Neuronal stem cell (in vitro differentiated cells): Measurements from ENCODE around the gene B4GALT6.

Experiments used
- DNase-seq: peaks from one replicate; pipeline ENCODE4 v3.0.0-alpha.2; 2013; ENCODE audit warnings: low spot score
- H2AFZ ChIP-seq: one replicate; pipeline ENCODE4 v1.6.1; 2013; ENCODE audit warnings: mild to moderate bottlenecking, low read length, inconsistent platforms
- H2AK5ac ChIP-seq: 2 replicates; pipeline ENCODE4 v1.6.1; 2013; ENCODE audit warnings: low read depth, mild to moderate bottlenecking, inconsistent platforms, low read length, moderate library complexity, mixed read lengths
- H2BK120ac ChIP-seq: 2 replicates; pipeline ENCODE4 v1.6.1; 2013; ENCODE audit warnings: low read depth, mild to moderate bottlenecking, inconsistent platforms, low read length, moderate library complexity, mixed read lengths
- H2BK12ac ChIP-seq: one replicate; pipeline ENCODE4 v1.6.1; 2013; ENCODE audit warnings: low read length, inconsistent platforms
- H2BK15ac ChIP-seq: 2 replicates; pipeline ENCODE4 v1.6.1; 2013; ENCODE audit warnings: mild to moderate bottlenecking, low read length, inconsistent platforms, mixed read lengths
- H2BK5ac ChIP-seq: one replicate; pipeline ENCODE4 v1.6.1; 2013; ENCODE audit warnings: inconsistent platforms, mild to moderate bottlenecking, low read length, moderate library complexity
- H3K14ac ChIP-seq: one replicate; pipeline ENCODE4 v1.6.1; 2013; ENCODE audit warnings: low read length, inconsistent platforms
- H3K18ac ChIP-seq: 2 replicates; pipeline ENCODE4 v1.6.1; 2013; ENCODE audit warnings: low read length, inconsistent platforms
- H3K23ac ChIP-seq: 2 replicates; pipeline ENCODE4 v1.6.1; 2013; ENCODE audit warnings: low read depth, mild to moderate bottlenecking, mixed read lengths, low read length, inconsistent platforms; ENCODE audit not compliant: poor library complexity
- H3K27ac ChIP-seq: replicated peaks from 3 replicates; pipeline ENCODE4 v1.5.1; 2013; ENCODE audit warnings: low read length, inconsistent platforms
- H3K27me3 ChIP-seq, 3 experiments: 2 replicates each; pipeline ENCODE4 v1.6.1; 2013; ENCODE audit warnings: low read length in 3 of 3, mild to moderate bottlenecking in 2 of 3, inconsistent platforms in 1 of 3, low read depth in 1 of 3, mixed read lengths in 1 of 3, moderate library complexity in 1 of 3; ENCODE audit not compliant: control insufficient read depth in 3 of 3, insufficient read depth in 3 of 3
- H3K36me3 ChIP-seq, 2 donors: replicated peaks in 1 of 2; 2 replicates each; pipeline ENCODE4 v1.6.1; 2013; ENCODE audit warnings: low read length in 2 of 2; ENCODE audit not compliant: control insufficient read depth in 2 of 2, insufficient read depth in 2 of 2
- H3K4ac ChIP-seq: 2 replicates; pipeline ENCODE4 v1.6.1; 2013; ENCODE audit warnings: inconsistent platforms, mild to moderate bottlenecking, low read length, moderate library complexity
- H3K4me1 ChIP-seq, 2 donors: 1 replicate in 1 of 2; 2 replicates in 1 of 2; pipeline ENCODE4 v1.6.1; 2013; ENCODE audit warnings: low read length in 2 of 2, low read depth in 1 of 2; ENCODE audit not compliant: control insufficient read depth in 2 of 2, insufficient read depth in 1 of 2
- H3K4me2 ChIP-seq: one replicate; pipeline ENCODE4 v1.6.1; 2013; ENCODE audit warnings: mild to moderate bottlenecking, low read length, inconsistent platforms; ENCODE audit not compliant: insufficient read depth, poor library complexity, severe bottlenecking
- H3K4me3 ChIP-seq, 2 donors: 2 replicates each; pipeline ENCODE4 v1.5.1; 2013; ENCODE audit warnings: low read length in 2 of 2, mild to moderate bottlenecking in 2 of 2, inconsistent platforms in 1 of 2, moderate library complexity in 1 of 2
- H3K79me1 ChIP-seq: one replicate; pipeline ENCODE4 v1.6.1; 2013; ENCODE audit warnings: low read depth, mild to moderate bottlenecking, inconsistent platforms, low read length, moderate library complexity
- H3K9ac ChIP-seq: one replicate; pipeline ENCODE4 v1.6.1; 2013; ENCODE audit warnings: mild to moderate bottlenecking, low read depth, low read length, inconsistent platforms; ENCODE audit not compliant: poor library complexity
- H3K9me3 ChIP-seq, 2 donors: replicated peaks in 1 of 2; 2 replicates each; pipeline versions ENCODE3 to v1.6.1; 2013; ENCODE audit warnings: low read length in 2 of 2, mild to moderate bottlenecking in 2 of 2, inconsistent platforms in 1 of 2, low read depth in 1 of 2, mixed read lengths in 1 of 2, moderate library complexity in 1 of 2; ENCODE audit not compliant: control insufficient read depth in 2 of 2, insufficient read depth in 1 of 2
- H4K8ac ChIP-seq: one replicate; pipeline ENCODE4 v1.6.1; 2013; ENCODE audit warnings: low read depth, mild to moderate bottlenecking, inconsistent platforms, low read length, moderate library complexity
- H4K91ac ChIP-seq: one replicate; pipeline ENCODE4 v1.6.1; 2013; ENCODE audit warnings: low read length, low read depth, mild to moderate bottlenecking, inconsistent platforms; ENCODE audit not compliant: poor library complexity
- WGBS, 2 donors: extraction: QIAGEN DNeasy Blood & Tissue Kit; methylation state at CpG; one replicate each; pipeline ENCODE4 v1.1.7; 2013; ENCODE audit warnings: missing lambda C conversion rate in 2 of 2, mixed read lengths in 1 of 2; ENCODE audit not compliant: insufficient read length in 2 of 2, insufficient replicate concordance in 1 of 2; ENCODE audit errors: extremely low coverage in 2 of 2; 5-methylcytosine and 5-hydroxymethylcytosine counted together

Gene B4GALT6

GRCh38 chr18:31634331-31634713, 50.1 kb downstream of the B4GALT6 start:
- Histone ChIP-seq H4K8ac (no peak overlapping the region), H4K91ac (no peak overlapping the region), H2BK120ac (no peak overlapping the region), H3K4me1 (no peaks in the 10 kb centered on the region), H3K4me2 (no peak overlapping the region), H3K27ac (no peak overlapping the region), H2BK15ac (no peak overlapping the region), H3K9me3 (peaks cover 0 to 5% of the 10 kb centered on the region in 2 donors), H2BK12ac (no peak overlapping the region), H3K36me3 (peaks cover 4 to 28% of the 10 kb centered on the region in 2 donors), H2AK5ac (no peak overlapping the region), H3K23ac (no peak overlapping the region), H3K14ac (no peak overlapping the region), H3K4ac (no peak overlapping the region), H3K79me1 (no peaks in the 10 kb centered on the region), H3K27me3 (no peaks in the 10 kb centered on the region), H2AFZ (no peak overlapping the region), H3K18ac (no peak overlapping the region), H2BK5ac (no peak overlapping the region), H3K4me3 (no peak overlapping the region), H3K9ac (no peak overlapping the region)
- WGBS, 2 donors, result no CpG with 5 or more reads among the region's 3 CpGs
- no peak for DNase-seq

GRCh38 chr18:31633392-31634330, 50.7 kb downstream of the B4GALT6 start:
- no peaks in the 10 kb centered on the region for H3K27me3 ChIP-seq
- no peaks in the 10 kb centered on the region for H3K79me1 ChIP-seq
- peaks cover 0 to 5% of the 10 kb centered on the region in 2 donors for H3K9me3 ChIP-seq
- H2AFZ ChIP-seq, result no peak overlapping the region
- no peak for DNase-seq
- H3K4ac ChIP-seq, result no peak overlapping the region
- no peak overlapping the region for H2BK15ac ChIP-seq
- H3K23ac ChIP-seq, result no peak overlapping the region
- H3K4me3 ChIP-seq, result no peak overlapping the region
- H3K9ac ChIP-seq, result no peak overlapping the region
- H3K27ac ChIP-seq, result no peak overlapping the region
- H3K18ac ChIP-seq, result no peak overlapping the region
- H3K14ac ChIP-seq, result no peak overlapping the region
- no peak overlapping the region for H3K4me2 ChIP-seq
- no peak overlapping the region for H4K8ac ChIP-seq
- no peak overlapping the region for H4K91ac ChIP-seq
- WGBS, 2 donors, result no CpG with 5 or more reads among the region's 10 CpGs
- H2AK5ac ChIP-seq, result no peak overlapping the region
- no peak overlapping the region for H2BK12ac ChIP-seq
- H3K36me3 ChIP-seq, result peaks cover 4 to 32% of the 10 kb centered on the region in 2 donors
- no peaks in the 10 kb centered on the region for H3K4me1 ChIP-seq
- no peak overlapping the region for H2BK120ac ChIP-seq
- H2BK5ac ChIP-seq, result no peak overlapping the region

- Histone ChIP-seq H2BK5ac (no peak overlapping the region), H2BK12ac (no peak overlapping the region), H3K4ac (no peak overlapping the region), H4K91ac (no peak overlapping the region), H2AK5ac (no peak overlapping the region), H3K9me3 (peaks cover 0 to 1% of the 10 kb centered on the region in 2 donors), H3K23ac (no peak overlapping the region), H2BK15ac (no peak overlapping the region), H4K8ac (no peak overlapping the region), H3K79me1 (no peaks in the 10 kb centered on the region), H2BK120ac (no peak overlapping the region), H3K36me3 (peaks cover 4 to 34% of the 10 kb centered on the region in 2 donors), H3K9ac (no peak overlapping the region), H3K4me2 (no peak overlapping the region), H3K14ac (no peak overlapping the region), H3K18ac (no peak overlapping the region), H3K4me1 (no peaks in the 10 kb centered on the region), H3K27ac (no peak overlapping the region), H2AFZ (no peak overlapping the region), H3K4me3 (no peak overlapping the region), H3K27me3 (no peaks in the 10 kb centered on the region)
- no peak for DNase-seq
- no CpG with 5 or more reads among the region's 1 CpG for WGBS, 2 donors
These were observed 52.0 kb downstream of the B4GALT6 start for GRCh38 chr18:31632356-31632755.

GRCh38 chr18:31631526-31631925, 52.9 kb downstream of the B4GALT6 start:
- no peaks in the 10 kb centered on the region for H3K79me1 ChIP-seq
- H2AK5ac ChIP-seq, result no peak overlapping the region
- H4K91ac ChIP-seq, result no peak overlapping the region
- no peak overlapping the region for H3K4me2 ChIP-seq
- H2BK12ac ChIP-seq, result no peak overlapping the region
- H2BK5ac ChIP-seq, result no peak overlapping the region
- H3K4ac ChIP-seq, result no peak overlapping the region
- H3K27me3 ChIP-seq, result no peaks in the 10 kb centered on the region
- no peak for DNase-seq
- H2BK15ac ChIP-seq, result no peak overlapping the region
- no peak overlapping the region for H3K23ac ChIP-seq
- H3K4me1 ChIP-seq, result no peaks in the 10 kb centered on the region
- no peak overlapping the region for H4K8ac ChIP-seq
- no peak overlapping the region for H3K9ac ChIP-seq
- H2AFZ ChIP-seq, result no peak overlapping the region
- peaks cover 0 to 6% of the 10 kb centered on the region in 2 donors for H3K9me3 ChIP-seq
- H3K4me3 ChIP-seq, result no peak overlapping the region
- peaks cover 5 to 32% of the 10 kb centered on the region in 2 donors for H3K36me3 ChIP-seq
- H3K18ac ChIP-seq, result no peak overlapping the region
- H3K27ac ChIP-seq, result no peak overlapping the region
- no peak overlapping the region for H3K14ac ChIP-seq
- no CpG with 5 or more reads among the region's 1 CpG for WGBS, 2 donors
- H2BK120ac ChIP-seq, result no peak overlapping the region
